Caco-2 (cell line): ENCODE results near the gene ALDH16A1. TPM values are rescaled to one million over a fixed set of nuclear protein-coding genes. Genes with fewer than 3 reads are reported as not detected.

Source experiments
- BruUV-seq: library from RNA; stranded (reverse); fragments of 400-500 nt; replicated peaks from 2 replicates; lab custom pipeline; 2021; lab: Mats Ljungman, UMichigan
- CTCF ChIA-PET: fragments of 300-600 bp; sonication (Branson Sonifier 250); formaldehyde crosslinking; loops from one replicate; lab custom pipeline; 2022; ENCODE audit warnings: antibody characterized with exemption; lab: Charles Lee
- POLR2A ChIA-PET: fragments of 300-600 bp; sonication (Branson Sonifier 250); formaldehyde crosslinking; loops from one replicate; lab custom pipeline; 2022; ENCODE audit warnings: antibody characterized with exemption; lab: Charles Lee
- DNase-seq, 2 experiments: peaks; one replicate each; pipeline versions ENCODE4 v3.0.0 to v3.0.0-alpha.2; 2020 to 2022
- H3K27me3 ChIP-seq: replicated peaks from 2 replicates; pipeline ENCODE4 v1.6.0; 2011; ENCODE audit warnings: low read length; ENCODE audit not compliant: control insufficient read depth, insufficient read depth
- H3K36me3 ChIP-seq: 2 replicates; pipeline ENCODE4 v1.5.1; 2011; ENCODE audit warnings: low read length; ENCODE audit not compliant: control insufficient read depth, insufficient read depth
- H3K4me1 ChIP-seq: fragments of 250-450 bp; sonication (Bioruptor Pico); 2 replicates; pipeline ENCODE4 v1.5.1; 2020; ENCODE audit warnings: mild to moderate bottlenecking
- H3K4me3 ChIP-seq: 2 replicates; pipeline ENCODE4 v1.5.1; 2011; ENCODE audit warnings: low read depth, mild to moderate bottlenecking, control low read depth, low read length
- H3K9me3 ChIP-seq: fragments of 250-450 bp; sonication (Bioruptor Pico); 2 replicates; pipeline ENCODE4 v1.5.1; 2020; ENCODE audit warnings: mild to moderate bottlenecking, moderate library complexity
- H3K27ac Mint-ChIP-seq: one replicate; pipeline ENCODE4 v1.8.0; 2022; ENCODE audit warnings: mixed read lengths; ENCODE audit not compliant: unreplicated experiment
- H3K27me3 Mint-ChIP-seq: one replicate; pipeline ENCODE4 v1.8.0; 2022; ENCODE audit warnings: mixed read lengths; ENCODE audit not compliant: insufficient read depth, unreplicated experiment
- H3K36me3 Mint-ChIP-seq: one replicate; pipeline ENCODE4 v1.8.0; 2022; ENCODE audit warnings: mild to moderate bottlenecking, mixed read lengths; ENCODE audit not compliant: insufficient read depth, unreplicated experiment
- H3K4me1 Mint-ChIP-seq: one replicate; pipeline ENCODE4 v1.8.0; 2022; ENCODE audit warnings: low read depth, mixed read lengths; ENCODE audit not compliant: unreplicated experiment
- H3K4me3 Mint-ChIP-seq: one replicate; pipeline ENCODE4 v1.8.0; 2022; ENCODE audit warnings: mild to moderate bottlenecking, moderate library complexity, mixed read lengths; ENCODE audit not compliant: unreplicated experiment
- H3K9me3 Mint-ChIP-seq: one replicate; pipeline ENCODE4 v1.8.0; 2022; ENCODE audit warnings: mixed read lengths; ENCODE audit not compliant: unreplicated experiment
- CTCF ChIP-seq, 2 experiments: fragments of 200-600 bp in 1 of 2; IDR thresholded peaks; 1 replicate in 1 of 2; 2 replicates in 1 of 2; pipeline versions ENCODE4 v1.5.1 to v1.8.0; 2011 to 2022; ENCODE audit warnings: antibody characterized with exemption in 1 of 2, control low read depth in 1 of 2, inconsistent platforms in 1 of 2, low read depth in 1 of 2, low read length in 1 of 2, mild to moderate bottlenecking in 1 of 2, moderate library complexity in 1 of 2; ENCODE audit not compliant: insufficient read depth in 1 of 2, severe bottlenecking in 1 of 2, unreplicated experiment in 1 of 2
- intact Hi-C: fragments of 100-400 bp; cut with micrococcal nuclease; formaldehyde crosslinking; loops from one replicate; pipeline ENCODE4 v1.10.0; 2022; ENCODE audit not compliant: unreplicated experiment
- total RNA-seq: library from RNA; stranded (reverse); gene quantifications from 2 replicates; pipeline ENCODE4 v1.2.3, GENCODE V29; 2022

ALDH16A1 gene
- total RNA-seq, 1 experiment from 2014 or later = 45.0 TPM

GRCh38 chr19:49502866-49503581, 50.0 kb downstream of the ALDH16A1 start:
- Histone ChIP-seq H3K4me3 (no peak overlapping the region), H3K36me3 (peaks cover 10% of the 10 kb centered on the region), H3K27me3 (no peaks in the 10 kb centered on the region), H3K9me3 (no peaks in the 10 kb centered on the region), H3K4me1 (peaks cover 5% of the 10 kb centered on the region; the same call in 1 of the 2 replicates)
- no peaks in the 10 kb centered on the region for H3K9me3 Mint-ChIP-seq
- H3K4me3 Mint-ChIP-seq = no peak overlapping the region
- H3K36me3 Mint-ChIP-seq = peaks cover 32% of the 10 kb centered on the region
- peak; percentile 65 to 76 for TF ChIP-seq CTCF (IDR thresholded peaks at IDR 0.05; ENCODE audit: insufficient read depth in 1 of 2, low read depth in 1 of 2, low read length in 1 of 2, severe bottlenecking in 1 of 2, unreplicated experiment in 1 of 2)
- no peak overlapping the region for H3K27ac Mint-ChIP-seq
- BruUV-seq = no TSS peak
- intact Hi-C loops = no loop called here
- POLR2A ChIA-PET = interaction anchor here (1.1 kb wide), 1 partner anchor 137 kb away, joined by 4 read pairs; the partner anchor contains the start of gene RRAS
- H3K4me1 Mint-ChIP-seq = peaks cover 7% of the 10 kb centered on the region
- no peaks in the 10 kb centered on the region for H3K27me3 Mint-ChIP-seq
- CTCF ChIA-PET = interaction anchor here (0.5 to 3.8 kb wide), 6 partner anchors 18 to 388 kb away, joined by 3 to 41 read pairs (median 3); no protein-coding TSS in a partner anchor
- peak; percentile 69 to 73 for DNase-seq

DNA sequence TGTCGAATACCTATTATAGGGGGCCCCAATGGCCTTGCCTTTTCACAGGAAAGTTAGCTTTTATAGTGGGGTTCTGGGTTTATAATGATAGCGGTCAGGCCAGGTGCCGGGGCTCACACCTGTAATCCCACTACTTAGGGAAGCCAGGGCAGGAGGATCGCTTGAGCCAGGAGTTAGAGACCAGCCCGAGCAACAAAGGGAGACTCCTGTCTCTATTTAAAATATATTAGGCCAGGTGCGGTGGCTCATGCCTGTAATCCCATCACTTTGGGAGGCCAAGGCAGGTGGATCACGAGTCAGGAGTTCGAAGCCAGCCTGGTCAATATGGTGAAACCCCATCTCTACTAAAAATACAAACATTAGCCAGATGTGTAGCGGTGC, 50.5 kb downstream of the ALDH16A1 start:
- Mint-ChIP-seq H3K36me3 (peaks cover 27% of the 10 kb centered on the region), H3K4me1 (peaks cover 6% of the 10 kb centered on the region), H3K4me3 (no peak overlapping the region), H3K9me3 (no peaks in the 10 kb centered on the region), H3K27ac (no peak overlapping the region), H3K27me3 (no peaks in the 10 kb centered on the region)
- H3K4me1 ChIP-seq = no peaks in the 10 kb centered on the region; the same call in 1 of the 2 replicates
- H3K36me3 ChIP-seq = peaks cover 5% of the 10 kb centered on the region
- no peaks in the 10 kb centered on the region for H3K9me3 ChIP-seq
- no peaks in the 10 kb centered on the region for H3K27me3 ChIP-seq
- POLR2A ChIA-PET = interaction anchor here (1.1 kb wide), 1 partner anchor 137 kb away, joined by 4 read pairs; the partner anchor contains the start of gene RRAS
- TF ChIP-seq CTCF (IDR thresholded peaks at IDR 0.05; ENCODE audit: insufficient read depth in 1 of 2, low read depth in 1 of 2, low read length in 1 of 2, severe bottlenecking in 1 of 2, unreplicated experiment in 1 of 2) = no peak
- CTCF ChIA-PET = interaction anchor here (0.5 to 3.8 kb wide), 3 partner anchors 43 to 387 kb away, joined by 3 to 41 read pairs (median 27); no protein-coding TSS in a partner anchor
- BruUV-seq = no TSS peak
- no peak overlapping the region for H3K4me3 ChIP-seq
- intact Hi-C loops = no loop called here
- DNase-seq = no peak

GRCh38 chr19:49506575-49507105, 53.6 kb downstream of the ALDH16A1 start:
- H3K9me3 Mint-ChIP-seq = no peaks in the 10 kb centered on the region
- peak; percentile 84 for DNase-seq

More at GRCh38 chr19:49506575-49507105, 53.6 kb downstream of the ALDH16A1 start:
- Histone ChIP-seq H3K4me1 (peaks cover 2% of the 10 kb centered on the region; the same call in 1 of the 2 replicates), H3K4me3 (no peak overlapping the region), H3K9me3 (no peaks in the 10 kb centered on the region), H3K27me3 (no peaks in the 10 kb centered on the region), H3K36me3 (no peaks in the 10 kb centered on the region)
- POLR2A ChIA-PET = interaction anchor here (1.0 kb wide), 1 partner anchor 40 kb away, joined by 6 read pairs; no protein-coding TSS in a partner anchor
- no peak overlapping the region for H3K4me3 Mint-ChIP-seq
- no TSS peak for BruUV-seq
- no peaks in the 10 kb centered on the region for H3K27me3 Mint-ChIP-seq
- no peaks in the 10 kb centered on the region for H3K36me3 Mint-ChIP-seq
- intact Hi-C loops = loop anchor here (1.0 kb wide), 3 partner anchors 41 to 174 kb away; no protein-coding TSS in a partner anchor
- CTCF ChIA-PET = interaction anchor here (0.5 to 3.3 kb wide), 10 partner anchors 11 to 260 kb away, joined by 3 to 62 read pairs (median 4); no protein-coding TSS in a partner anchor
- H3K4me1 Mint-ChIP-seq = peaks cover 7% of the 10 kb centered on the region
- no peak overlapping the region for H3K27ac Mint-ChIP-seq
- TF ChIP-seq CTCF (IDR thresholded peaks at IDR 0.05; ENCODE audit: insufficient read depth in 1 of 2, low read depth in 1 of 2, low read length in 1 of 2, severe bottlenecking in 1 of 2, unreplicated experiment in 1 of 2) = peak; percentile 93 to 96
